ENCODE measurements around the gene TMUB2. TPM values are rescaled to one million over a fixed set of nuclear protein-coding genes. Genes with fewer than 3 reads are reported as not detected.
A peak's percentile ranks its signal among the peaks of the same experiment; 100 is the strongest.

TMUB2 gene
- total and polyA plus RNA-seq, 9 of the 15 experiments (the other 6 are each of a cell fraction or from before 2014, with no cell fraction given): 4.1 to 29.8 (median 16.3) TPM

DNA sequence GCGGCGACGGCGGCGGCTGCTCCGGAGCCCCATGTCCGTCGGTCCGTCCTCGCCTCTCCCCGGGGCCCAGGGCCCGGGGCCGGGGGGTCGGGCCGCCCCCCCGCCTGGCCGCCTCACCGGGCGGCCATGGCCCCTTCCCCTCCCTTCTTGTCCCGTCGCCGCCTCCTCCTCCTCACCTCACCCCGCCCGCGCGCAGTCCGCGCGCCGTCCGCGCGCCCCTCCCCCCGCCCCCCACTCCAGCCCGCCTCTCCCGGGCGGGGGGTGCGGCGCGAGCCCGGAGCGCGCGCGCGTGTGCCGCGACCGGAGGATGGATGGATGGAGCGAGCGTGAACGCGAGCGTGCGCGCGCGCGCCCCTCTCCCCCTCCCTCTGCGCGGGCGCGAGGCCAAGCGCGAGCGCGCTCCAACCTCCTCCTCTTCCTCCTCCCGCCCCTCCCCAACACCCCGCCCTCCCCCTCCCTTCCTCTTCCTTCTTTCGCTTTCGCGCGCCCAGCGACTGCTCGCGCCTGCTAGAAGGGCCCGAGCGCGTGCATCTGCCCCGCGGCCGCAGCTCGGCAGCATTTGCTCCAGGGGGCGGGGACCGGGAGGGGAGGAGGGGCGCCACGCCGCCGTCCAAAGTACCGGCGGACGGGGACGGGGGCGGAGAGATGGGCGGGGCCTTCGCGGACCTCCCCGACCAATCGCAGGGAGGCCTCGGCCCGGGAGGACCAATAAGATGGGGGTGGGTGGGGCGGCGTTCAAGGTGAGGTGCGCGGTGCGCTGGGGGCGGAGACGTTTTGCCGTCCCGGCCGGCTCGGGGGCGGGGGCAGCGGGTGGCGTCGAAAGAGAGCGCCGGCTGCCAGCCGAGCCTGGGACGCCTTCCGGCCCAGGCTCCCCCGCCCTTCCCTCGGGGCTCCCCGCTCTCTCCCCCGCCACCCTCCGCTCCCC is 13.0 kb downstream of the TMUB2 start, which contains the start of gene ATXN7L3 (continued):
- TF ChIP-seq NELFE (IDR thresholded peaks at IDR 0.05; ENCODE audit: insufficient read depth, insufficient read length): no peak
- TF ChIP-seq ZNF740 (CRISPR knock-in tag; IDR thresholded peaks at IDR 0.05): no peak
- TF ChIP-seq ZNF740 (tag; IDR thresholded peaks at IDR 0.05): peak in 1 of 2 experiments; percentile 92; a peak in 2 of 4 replicates
- no peak for TF ChIP-seq SIN3B (IDR thresholded peaks at IDR 0.05; ENCODE audit: low read depth)
- peak; percentile 54 for TF ChIP-seq CCNT2 (IDR thresholded peaks at IDR 0.05; ENCODE audit: borderline replicate concordance, extremely low read depth, insufficient read length, low read depth, low read length)
- TF ChIP-seq ZNF57 (CRISPR knock-in tag; IDR thresholded peaks at IDR 0.05): no peak
- TF ChIP-seq RB1 (IDR thresholded peaks at IDR 0.05; ENCODE audit: low read depth): no peak
- TF ChIP-seq CBX2 (IDR thresholded peaks at IDR 0.05; ENCODE audit: insufficient read depth, low read length, poor library complexity, severe bottlenecking): no peak
- no peak for TF ChIP-seq ZNF232 (CRISPR knock-in tag; IDR thresholded peaks at IDR 0.05)
- TF ChIP-seq ZNF347 (CRISPR knock-in tag; IDR thresholded peaks at IDR 0.05; ENCODE audit: low read depth): no peak
- no peak for TF ChIP-seq HMG20A (CRISPR knock-in tag; conservative IDR thresholded peaks at IDR 0.05)
- no peak for TF ChIP-seq SETDB1 (IDR thresholded peaks at IDR 0.05; ENCODE audit: low read length)
- TF ChIP-seq NFXL1 (CRISPR knock-in tag; IDR thresholded peaks at IDR 0.05): no peak
- TF ChIP-seq MCM7 (IDR thresholded peaks at IDR 0.05): no peak
- no peak for TF ChIP-seq FUS (optimal IDR thresholded peaks at IDR 0.05; ENCODE audit: low read depth, low read length)
- peak; percentile 92 for TF ChIP-seq ZNF766 (CRISPR knock-in tag; conservative IDR thresholded peaks at IDR 0.05)
- no peak for TF ChIP-seq ETS2 (tag; IDR thresholded peaks at IDR 0.05; ENCODE audit: borderline replicate concordance, poor library complexity, severe bottlenecking)
- TF ChIP-seq, protein P1, sequence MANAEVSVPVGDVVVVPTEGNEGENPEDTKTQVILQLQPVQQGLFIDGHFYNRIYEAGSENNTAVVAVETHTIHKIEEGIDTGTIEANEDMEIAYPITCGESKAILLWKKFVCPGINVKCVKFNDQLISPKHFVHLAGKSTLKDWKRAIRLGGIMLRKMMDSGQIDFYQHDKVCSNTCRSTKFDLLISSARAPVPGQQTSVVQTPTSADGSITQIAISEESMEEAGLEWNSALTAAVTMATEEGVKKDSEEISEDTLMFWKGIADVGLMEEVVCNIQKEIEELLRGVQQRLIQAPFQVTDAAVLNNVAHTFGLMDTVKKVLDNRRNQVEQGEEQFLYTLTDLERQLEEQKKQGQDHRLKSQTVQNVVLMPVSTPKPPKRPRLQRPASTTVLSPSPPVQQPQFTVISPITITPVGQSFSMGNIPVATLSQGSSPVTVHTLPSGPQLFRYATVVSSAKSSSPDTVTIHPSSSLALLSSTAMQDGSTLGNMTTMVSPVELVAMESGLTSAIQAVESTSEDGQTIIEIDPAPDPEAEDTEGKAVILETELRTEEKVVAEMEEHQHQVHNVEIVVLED (CRISPR knock-in tag; IDR thresholded peaks at IDR 0.05): peak; percentile 70
- TF ChIP-seq, protein P2, sequence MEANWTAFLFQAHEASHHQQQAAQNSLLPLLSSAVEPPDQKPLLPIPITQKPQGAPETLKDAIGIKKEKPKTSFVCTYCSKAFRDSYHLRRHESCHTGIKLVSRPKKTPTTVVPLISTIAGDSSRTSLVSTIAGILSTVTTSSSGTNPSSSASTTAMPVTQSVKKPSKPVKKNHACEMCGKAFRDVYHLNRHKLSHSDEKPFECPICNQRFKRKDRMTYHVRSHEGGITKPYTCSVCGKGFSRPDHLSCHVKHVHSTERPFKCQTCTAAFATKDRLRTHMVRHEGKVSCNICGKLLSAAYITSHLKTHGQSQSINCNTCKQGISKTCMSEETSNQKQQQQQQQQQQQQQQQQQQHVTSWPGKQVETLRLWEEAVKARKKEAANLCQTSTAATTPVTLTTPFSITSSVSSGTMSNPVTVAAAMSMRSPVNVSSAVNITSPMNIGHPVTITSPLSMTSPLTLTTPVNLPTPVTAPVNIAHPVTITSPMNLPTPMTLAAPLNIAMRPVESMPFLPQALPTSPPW (CRISPR knock-in tag; IDR thresholded peaks at IDR 0.05): peak; percentile 96
- no peak for TF ChIP-seq CEBPZ (IDR thresholded peaks at IDR 0.05; ENCODE audit: borderline replicate concordance, low read depth, low read length)

Measured in K562 (cell line).